Renal cortical epithelial cell (primary cell): Measurements from ENCODE around the gene MRPS22. TPM values are rescaled to one million over a fixed set of nuclear protein-coding genes. Genes with fewer than 3 reads are reported as not detected.

Experiments used
- DNase-seq: peaks from one replicate; pipeline ENCODE4 v3.0.0-alpha.2; 2011; ENCODE audit warnings: low read depth
- total RNA-seq: library from RNA; depleted of rRNA; stranded (reverse); fragments of >200 nt; gene quantifications from 2 replicates; pipeline ENCODE4 v1.2.3, GENCODE V29; 2014

Gene MRPS22
- 78.1 and 116 TPM in 2 replicates for total RNA-seq

GRCh38 chr3:139343895-139344856 lies at the start of gene MRPS22:
Gene MRPS22 (plus strand): TSS chr3:139344020. CDS start chr3:139344027, 7 bp downstream.
- peak; percentile 89 for DNase-seq

- no peak for DNase-seq
Observed at GRCh38 chr3:139295040-139295439, 48.8 kb upstream of the MRPS22 start.

- DNase-seq = no peak
Observed at GRCh38 chr3:139296141-139296718, 47.6 kb upstream of the MRPS22 start.

- DNase-seq = no peak
Observed at GRCh38 chr3:139297588-139298311, 46.1 kb upstream of the MRPS22 start.

- DNase-seq = peak; percentile 79
Observed at GRCh38 chr3:139299261-139300132, 44.3 kb upstream of the MRPS22 start.

GRCh38 chr3:139300416-139300815 lies 43.4 kb upstream of the MRPS22 start:
- DNase-seq = no peak

- peak; percentile 60 for DNase-seq
Observed at GRCh38 chr3:139301183-139301582, 42.6 kb upstream of the MRPS22 start.

- no peak for DNase-seq
Observed at GRCh38 chr3:139301654-139302053, 42.2 kb upstream of the MRPS22 start.

GRCh38 chr3:139302084-139302800 lies 41.6 kb upstream of the MRPS22 start:
- peak; percentile 99 for DNase-seq

GRCh38 chr3:139302801-139303113 lies 41.1 kb upstream of the MRPS22 start:
- DNase-seq = no peak

GRCh38 chr3:139303216-139303615 lies 40.6 kb upstream of the MRPS22 start:
- no peak for DNase-seq

- DNase-seq = no peak
Observed at GRCh38 chr3:139304383-139304782, 39.4 kb upstream of the MRPS22 start.

- DNase-seq = no peak
Observed at GRCh38 chr3:139306078-139306477, 37.7 kb upstream of the MRPS22 start.

GRCh38 chr3:139307072-139307491 lies 36.7 kb upstream of the MRPS22 start:
- DNase-seq = no peak

GRCh38 chr3:139307601-139308555 lies 35.9 kb upstream of the MRPS22 start:
- no peak for DNase-seq

- peak; percentile 98 for DNase-seq
Observed at GRCh38 chr3:139308560-139308959, 35.3 kb upstream of the MRPS22 start.

- no peak for DNase-seq
Observed at GRCh38 chr3:139309061-139309591, 34.7 kb upstream of the MRPS22 start.

- peak; percentile 84 for DNase-seq
Observed at GRCh38 chr3:139309880-139310279, 33.9 kb upstream of the MRPS22 start.

- peak; percentile 93 for DNase-seq
Observed at GRCh38 chr3:139310474-139310933, 33.3 kb upstream of the MRPS22 start.
